GM19238 (cell line): Measurements from ENCODE around the gene TMEM163.
A peak's percentile ranks its signal among the peaks of the same experiment; 100 is the strongest.
"Not testable (repeated sequence)": the region's sequence is repeated elsewhere in the genome, so short reads cannot be mapped to it uniquely, and the experiment has no call there.

ENCODE experiments used
- DNase-seq: peaks from one replicate; pipeline ENCODE4 v3.0.0; 2011; ENCODE audit warnings: low spot score; ENCODE audit not compliant: insufficient read length

Gene TMEM163

DNA sequence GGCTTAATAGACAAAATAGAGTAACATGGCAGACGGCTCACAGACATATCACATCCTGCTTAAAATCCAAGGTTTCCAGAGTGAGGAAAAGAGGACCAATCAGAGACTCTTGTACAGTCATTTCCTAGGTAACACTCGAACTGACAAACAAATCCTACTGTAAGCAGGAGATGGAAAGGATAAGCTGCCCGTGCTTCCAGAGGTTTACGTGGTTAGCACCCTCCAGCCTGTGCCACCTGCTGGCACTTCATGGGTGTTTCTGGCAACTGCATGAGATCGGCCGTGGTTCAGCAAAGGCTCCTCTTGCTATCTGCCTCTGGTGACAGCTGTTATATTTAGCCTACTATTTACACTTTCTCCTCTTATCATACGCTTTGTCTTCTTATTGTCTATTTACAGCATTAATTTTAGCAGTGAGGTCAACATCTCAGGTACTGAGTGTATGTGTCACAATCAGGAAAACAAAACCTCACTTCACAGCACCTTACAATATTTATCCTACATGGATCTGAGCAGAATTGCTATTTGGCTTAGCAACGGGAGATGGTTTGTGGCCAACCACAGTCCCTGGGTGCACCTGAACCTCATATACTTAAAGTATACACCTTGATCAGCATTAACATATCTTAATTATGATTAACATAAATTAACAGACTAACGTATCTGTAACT lies 226.9 kb downstream of the TMEM163 start:
- DNase-seq: no peak

DNA sequence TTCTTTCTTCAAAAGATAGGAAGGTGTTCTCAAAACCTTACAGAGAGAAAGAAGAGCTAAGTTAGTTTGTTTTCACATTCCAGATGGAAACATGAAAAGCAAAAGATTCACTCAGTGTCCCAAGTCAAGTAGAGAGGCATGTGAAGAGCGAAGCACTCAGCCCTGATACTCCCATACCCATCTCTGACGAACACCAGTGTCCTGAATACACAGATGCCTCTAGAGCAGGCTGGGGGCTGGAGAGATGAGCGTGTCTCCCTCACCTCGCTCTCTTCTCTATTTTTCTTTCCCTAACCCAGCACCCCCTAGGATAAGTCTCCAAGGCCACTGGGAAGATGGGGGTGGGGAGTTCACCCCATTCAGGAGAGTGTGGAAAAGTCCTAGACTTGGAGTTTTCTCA lies 227.8 kb downstream of the TMEM163 start:
- DNase-seq: no peak

DNA sequence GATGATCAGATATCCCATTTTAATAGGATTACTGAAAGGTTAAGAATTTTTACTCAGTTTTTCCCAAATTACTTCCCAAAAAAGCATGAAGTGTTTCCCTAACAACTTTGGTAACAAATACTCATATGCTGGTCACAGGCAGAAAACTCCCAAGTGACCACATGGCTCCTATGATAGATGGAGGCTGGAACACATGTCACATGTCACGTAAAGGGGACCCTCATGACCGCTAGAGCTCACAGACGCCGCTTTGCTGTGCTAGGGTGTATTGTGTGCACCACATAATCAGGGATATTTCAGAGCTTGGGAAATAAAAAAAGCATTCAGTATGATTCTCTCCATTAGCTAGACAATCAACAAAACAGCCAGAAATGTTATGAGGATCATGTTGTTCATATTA lies 228.2 kb downstream of the TMEM163 start:
- no peak for DNase-seq

DNA sequence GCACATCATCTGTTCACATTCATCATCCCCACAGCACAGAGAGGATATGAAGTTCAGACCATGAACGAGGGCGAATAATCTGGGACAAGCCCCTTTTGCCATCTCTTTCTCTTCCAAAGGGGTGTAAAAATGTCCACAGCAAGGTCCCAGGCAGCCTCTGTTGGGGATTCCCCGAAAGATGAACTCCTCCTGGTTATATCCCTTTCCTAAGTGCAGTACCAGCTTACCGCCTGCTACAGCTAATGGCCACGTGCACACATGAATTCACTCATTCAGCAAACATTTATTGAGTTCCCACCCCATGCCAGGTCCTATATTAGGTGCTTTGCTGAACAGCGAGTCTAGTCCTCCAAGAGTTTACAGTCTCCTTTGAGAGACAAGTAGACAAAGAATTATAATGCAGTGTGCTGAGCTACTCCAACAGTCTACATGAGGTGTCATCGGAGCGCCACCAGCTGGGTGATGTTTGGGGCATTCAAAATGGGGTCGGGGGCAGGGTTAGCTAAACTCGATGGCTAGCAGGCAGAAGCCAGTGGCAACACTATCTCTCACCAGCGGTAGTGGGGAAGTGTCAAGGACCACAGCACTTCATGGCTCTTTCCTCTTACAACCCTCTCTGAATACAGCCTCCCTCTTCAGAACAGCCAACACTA lies 228.9 kb downstream of the TMEM163 start:
- no peak for DNase-seq

DNA sequence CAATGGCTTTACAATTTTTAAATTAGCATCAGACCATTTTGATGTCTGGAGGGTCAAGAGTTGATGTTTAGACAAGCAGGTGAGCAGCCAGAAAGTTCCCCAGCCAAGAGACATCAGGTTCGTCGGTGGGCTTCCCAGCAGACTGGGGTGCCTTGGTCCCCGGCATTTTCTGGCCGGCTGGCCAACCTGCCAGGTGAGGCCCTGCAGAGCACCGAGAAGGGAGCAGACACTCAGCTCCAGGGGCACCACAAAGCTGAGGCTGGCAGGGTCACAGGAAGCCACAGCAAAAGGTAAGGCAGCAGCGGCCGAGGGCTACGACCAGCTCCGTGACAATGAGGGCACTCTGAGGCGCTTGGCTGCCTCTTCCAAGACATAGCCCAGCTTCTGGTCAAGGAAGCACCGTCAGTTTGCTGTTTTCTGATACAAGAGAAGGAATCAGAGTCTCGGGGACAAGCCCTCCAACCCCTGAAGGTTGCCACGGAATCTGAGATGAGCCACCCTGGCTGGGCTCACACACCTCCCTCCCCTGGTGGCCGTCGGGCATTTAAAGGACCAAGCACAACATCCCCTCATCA lies 235.9 kb downstream of the TMEM163 start:
- DNase-seq: no peak

DNA sequence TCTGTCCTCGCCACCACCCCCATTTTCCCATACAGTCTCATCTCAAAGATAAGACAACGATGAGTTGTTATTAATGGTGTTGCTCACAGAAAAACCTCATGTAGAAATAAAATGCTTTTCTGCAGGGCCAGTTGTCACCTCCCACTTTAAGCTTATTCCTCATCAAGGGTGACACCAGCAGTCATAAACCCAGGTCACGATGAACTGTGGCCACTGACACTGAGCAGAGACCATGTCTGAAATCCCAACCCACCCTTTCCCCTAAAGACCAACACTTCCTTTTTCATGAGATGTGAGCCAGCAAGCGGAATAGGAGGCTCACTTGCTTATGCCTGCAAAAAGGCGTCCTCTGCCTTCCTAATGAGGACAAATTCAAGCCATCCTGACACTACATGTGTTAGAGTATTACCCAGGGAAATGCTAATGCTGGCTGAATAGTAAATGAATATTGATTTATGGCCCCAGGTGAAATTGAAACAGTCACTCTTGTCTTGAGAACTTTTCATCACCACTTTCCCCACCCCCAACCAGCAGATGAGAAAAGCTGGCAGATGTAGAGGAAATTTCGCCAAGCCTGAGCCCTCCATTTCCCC lies 236.6 kb downstream of the TMEM163 start:
- DNase-seq: no peak

DNA sequence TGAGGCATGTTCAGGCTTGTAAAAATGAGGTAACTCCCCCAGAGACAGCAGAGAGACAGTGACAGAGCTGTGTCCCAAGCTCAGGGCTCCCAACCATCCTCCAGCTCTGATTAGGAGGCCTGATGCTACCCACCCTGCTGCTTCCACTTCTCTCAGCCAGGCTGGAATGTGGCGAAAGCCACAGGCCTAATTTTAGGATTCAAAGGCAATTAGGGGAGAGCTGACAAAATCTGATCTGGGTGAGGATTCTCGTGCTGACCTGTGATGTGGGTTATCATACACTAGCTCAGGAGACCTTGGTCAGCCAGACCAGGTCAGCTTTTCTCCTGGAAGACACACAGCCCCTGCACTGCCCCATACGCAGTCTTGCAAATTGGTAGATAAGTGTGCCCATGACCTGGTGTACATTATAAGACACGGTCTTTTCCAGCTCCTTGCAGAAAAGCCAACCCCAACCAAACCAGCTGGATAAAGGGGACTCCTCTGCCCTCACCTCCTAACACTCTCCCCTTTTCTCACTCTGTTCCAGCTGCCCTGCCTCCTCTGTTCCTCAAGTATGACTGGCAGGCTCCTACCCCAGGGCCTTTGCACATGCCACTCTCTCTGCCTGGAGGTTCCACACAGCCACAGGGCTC lies 239.0 kb downstream of the TMEM163 start:
- no peak for DNase-seq

DNA sequence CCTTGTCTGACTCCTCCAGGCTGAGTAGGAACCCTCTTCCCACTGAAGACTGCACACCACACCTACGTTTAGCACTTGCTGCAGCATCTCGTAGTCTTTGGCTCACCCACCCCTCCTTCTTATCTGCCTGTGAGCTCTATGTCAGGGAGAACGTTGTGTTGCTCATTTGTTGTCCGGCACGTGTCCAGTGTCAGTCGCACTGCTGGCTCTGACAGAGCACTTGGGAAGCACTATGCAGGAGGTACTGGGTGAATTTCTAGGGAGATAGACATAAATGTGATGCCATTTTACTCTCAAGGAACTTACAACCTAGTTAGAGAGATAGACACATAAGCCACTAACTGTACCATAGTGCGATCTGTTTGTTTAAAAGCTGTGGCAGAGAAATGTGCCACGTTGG lies 241.8 kb downstream of the TMEM163 start:
- DNase-seq: not testable (repeated sequence)

DNA sequence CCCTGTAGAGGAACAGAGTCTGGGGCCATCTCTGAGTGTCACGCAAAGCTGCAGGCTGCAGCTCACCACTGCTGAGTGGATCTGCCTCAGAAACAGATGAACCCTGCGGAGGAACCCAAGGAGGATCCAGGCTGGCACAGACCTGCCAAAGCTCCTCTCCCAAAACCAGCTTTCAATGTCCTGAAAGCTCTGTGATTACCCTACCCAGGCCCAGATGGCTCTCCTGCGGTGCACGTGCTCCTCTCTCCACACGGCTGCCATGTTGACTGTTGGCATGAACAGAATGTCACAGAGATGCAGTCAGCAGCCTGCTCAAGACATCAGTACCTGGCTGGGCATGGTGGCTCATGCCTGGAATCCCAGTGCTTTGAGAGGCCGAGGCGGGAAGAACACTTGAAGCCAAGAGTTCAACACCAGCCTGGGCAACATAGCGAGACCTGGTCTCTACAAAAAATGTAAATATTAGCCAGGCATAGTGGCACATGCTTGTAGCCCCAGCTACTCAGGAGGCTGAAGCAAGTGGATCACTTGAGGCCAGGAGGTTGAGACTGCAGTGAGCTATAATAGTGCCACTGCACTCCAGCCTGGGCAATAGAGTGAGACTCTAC lies 248.1 kb downstream of the TMEM163 start:
- no peak for DNase-seq

DNA sequence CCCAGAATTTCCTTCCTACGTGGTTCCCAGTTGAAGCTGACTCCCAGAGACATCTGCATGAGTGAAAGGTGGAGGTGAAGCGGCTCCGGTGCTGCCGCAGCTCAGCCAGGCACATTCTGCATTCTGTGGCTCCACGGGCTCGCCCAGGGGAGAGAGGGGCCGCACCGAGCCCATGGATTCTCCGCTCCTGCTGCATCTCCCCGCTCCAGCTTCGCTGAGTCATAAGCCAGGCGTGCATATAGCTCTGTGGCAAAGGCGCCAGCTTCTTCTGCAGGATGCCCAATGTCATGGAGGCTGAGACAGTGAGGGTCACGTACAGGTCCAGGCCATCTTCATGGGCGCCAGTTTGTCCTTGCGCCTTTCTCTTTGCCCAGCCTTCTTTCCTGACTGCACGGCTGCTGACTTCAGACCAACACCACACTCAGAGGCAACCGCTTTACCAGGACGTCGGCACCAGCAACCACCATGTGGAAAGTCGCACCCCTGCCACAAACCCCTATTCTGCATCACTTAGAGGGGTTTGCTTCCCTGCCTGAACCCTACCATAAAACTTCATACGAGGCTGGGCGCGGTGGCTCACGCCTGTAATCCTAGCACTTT lies 249.2 kb downstream of the TMEM163 start:
- DNase-seq: no peak

DNA sequence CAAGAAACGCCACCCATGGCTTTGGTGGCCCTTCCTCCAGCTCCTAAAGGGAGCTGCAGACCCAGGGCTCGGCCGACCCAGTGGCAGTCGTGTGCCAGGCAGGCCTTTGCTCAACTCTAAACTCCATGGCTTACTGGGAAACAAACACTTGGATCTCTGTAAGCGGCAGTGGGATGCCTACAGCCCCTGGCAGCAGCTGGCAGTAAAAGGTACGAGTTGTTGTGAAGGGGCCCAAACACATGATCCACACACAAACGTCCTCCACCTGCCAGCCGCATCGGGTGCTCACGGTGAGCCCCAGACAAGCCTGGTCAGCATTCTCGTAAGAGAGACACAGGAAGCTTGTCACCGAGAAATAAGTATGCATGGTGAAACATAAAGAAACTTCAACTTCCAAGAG lies 250.0 kb downstream of the TMEM163 start:
- no peak for DNase-seq

DNA sequence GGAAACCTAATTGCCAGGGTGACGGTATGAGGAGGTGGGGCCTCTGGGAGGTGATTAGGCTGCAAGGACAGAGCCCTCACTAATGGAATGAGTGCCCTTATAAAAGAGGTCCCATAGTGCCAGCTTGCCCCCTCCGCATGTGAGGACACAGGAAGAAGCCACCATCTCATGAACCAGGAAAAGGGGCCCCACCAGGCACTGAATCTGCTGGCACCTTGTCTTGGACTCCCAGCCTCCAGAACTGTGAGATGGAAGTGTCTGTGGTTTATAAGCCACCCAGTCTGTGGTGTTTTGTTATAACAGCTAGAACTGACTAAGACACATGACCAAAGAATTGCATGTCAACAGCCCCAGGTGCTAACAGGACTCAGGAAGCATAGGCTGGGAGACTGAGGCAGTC lies 250.6 kb downstream of the TMEM163 start:
- DNase-seq: no peak

DNA sequence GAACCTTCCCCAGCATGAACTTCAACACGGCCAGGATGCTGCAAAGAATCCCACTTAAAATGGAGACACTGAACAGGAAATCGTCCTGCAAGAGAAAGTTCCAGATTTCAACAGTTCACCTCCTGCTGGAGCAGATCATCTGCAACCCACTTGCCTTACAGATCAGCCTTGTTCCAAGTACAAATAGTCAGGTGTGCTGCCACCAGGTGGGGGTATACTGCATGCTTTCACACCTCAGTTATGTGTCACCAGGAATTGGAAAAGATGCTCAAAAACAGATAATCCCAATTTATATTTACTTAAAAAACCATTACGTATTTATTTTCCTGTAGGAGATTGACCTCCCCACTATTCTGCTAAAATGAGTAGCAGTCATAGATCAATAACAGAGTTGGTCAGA lies 252.7 kb downstream of the TMEM163 start:
- DNase-seq: no peak

DNA sequence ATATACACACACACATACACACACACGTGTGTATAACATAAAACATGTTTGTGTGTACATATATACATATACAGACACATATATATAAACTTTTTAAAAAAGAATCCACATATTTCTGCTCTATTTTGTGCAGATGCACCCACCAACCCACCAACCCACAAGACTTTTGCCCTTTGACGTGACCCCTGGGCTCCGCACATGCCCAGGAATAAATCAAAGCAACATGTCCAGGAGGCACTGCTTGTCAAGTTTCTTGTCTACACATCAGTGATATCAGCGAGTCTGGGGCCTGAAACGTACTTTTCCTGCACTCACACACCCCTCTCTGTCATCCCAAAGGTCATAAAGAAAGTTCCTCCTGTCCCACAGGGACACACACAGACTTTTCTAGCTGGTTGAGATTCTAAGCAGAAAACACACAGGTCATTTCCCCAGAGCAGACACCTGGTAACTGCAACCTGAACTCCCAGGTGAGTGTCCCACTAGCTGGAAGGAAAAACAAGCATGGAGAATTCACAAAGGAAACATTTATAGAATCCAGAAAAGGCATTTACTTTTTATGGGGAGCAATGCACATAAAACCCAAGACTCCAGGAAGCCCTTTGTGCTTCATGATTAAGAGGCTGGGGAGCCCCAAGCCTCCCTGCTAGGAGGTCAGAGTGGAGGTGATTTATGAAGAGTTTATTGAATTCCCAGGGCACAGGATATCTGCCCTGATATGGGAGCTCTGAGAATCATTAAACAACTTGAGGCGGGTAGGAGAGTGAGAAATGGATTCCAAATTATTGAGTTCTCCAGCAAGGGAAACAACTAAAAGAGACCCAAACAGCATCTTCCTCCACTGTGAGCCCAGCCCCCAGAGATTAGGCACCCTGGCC lies 253.3 kb downstream of the TMEM163 start:
- DNase-seq: no peak

DNA sequence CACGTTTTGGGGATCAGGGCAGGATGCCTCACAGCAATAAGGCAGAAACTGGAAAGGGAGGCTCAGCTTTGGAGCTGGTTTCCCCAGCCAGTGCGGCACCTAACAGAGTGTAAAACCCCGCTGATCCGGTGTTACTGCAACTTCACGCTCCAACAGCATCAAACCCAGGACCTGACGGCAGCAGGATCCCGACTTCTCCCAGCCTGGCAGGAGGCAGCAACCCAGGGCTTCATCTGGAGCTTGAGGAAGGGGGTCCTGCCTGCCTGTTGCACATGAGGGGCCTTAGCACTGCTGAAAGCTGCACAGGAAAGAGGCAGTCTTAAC lies 255.1 kb downstream of the TMEM163 start:
- DNase-seq: no peak

DNA sequence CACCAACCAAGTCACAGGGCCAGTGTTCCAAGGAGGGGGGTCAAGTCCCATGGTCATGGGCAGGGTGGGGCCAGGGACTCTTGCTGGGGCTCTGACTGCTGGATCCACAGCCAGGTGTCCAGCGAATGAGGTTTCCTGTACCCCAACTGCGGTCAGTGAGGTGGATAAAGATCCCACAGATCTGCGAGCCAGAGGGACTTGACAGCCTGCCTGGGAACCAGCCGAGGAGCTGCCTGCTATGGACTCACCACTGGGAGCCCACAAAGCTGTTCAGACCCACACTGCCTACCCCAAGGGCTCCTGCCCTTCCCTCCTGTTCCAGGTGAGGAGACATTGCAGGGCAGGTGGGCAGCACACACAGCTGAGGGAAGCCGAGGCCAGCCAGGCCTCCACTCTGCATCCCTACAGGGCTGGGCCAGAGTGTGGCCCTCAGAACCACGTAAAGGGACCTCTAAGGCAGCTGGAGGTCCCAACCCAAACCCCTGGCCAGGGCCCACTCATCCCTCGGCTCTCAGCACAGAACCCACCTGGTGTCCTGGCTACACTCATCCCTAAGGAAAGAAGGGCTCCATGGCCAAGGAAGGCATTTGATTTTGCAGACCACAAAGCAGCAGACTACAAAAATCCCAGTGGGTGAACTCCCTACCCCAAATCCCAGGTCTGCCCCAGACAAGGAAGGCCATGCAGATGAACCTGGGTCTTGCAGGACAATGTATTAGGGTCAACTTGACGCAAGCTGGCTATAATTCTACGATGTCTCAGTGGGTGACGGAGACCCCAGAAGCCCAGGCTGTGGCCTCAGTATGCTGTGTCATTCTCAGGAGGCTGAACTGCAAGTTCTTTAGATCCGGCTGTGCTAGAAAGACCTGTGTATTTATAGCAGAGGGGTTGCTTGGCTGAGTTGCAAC lies 255.8 kb downstream of the TMEM163 start:
- DNase-seq: no peak

DNA sequence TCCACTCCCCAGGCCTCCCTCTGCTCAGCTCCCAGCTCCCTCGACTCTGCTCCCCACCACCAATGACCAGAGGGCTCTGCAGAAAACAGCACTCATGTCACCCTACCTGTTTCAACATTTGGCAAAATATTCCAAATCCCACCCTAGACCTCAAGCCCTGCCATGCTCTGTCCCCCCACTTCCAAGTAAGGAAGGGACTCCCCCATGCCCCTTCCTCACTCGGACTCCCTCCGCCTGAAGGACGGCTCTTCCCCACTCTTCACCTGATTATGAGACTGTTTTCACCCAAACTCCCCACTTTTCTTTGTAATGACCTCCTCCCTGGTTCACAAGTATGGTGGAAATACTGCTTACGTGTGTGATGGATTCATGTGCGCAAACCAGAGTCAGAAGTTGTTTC lies 256.5 kb downstream of the TMEM163 start:
- DNase-seq: no peak

DNA sequence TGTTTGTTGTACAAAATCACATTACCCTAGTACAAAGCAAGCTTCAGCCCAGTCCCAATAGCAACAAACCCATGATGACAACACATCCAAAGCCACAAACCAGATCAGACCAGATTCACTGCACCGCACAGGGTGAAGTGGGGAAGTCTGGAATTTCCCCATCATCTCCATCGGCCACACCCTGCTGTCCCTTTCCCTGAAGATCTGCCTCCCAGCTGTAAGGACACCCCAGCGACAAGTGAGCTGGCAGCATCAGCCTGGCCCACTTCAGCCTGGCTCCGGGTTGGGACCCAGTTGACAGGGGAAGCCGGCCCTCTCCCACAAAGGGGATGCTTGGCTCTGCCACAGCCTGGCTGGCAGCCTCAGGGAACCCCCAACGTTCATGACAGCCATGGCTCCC lies 257.3 kb downstream of the TMEM163 start:
- DNase-seq: no peak

DNA sequence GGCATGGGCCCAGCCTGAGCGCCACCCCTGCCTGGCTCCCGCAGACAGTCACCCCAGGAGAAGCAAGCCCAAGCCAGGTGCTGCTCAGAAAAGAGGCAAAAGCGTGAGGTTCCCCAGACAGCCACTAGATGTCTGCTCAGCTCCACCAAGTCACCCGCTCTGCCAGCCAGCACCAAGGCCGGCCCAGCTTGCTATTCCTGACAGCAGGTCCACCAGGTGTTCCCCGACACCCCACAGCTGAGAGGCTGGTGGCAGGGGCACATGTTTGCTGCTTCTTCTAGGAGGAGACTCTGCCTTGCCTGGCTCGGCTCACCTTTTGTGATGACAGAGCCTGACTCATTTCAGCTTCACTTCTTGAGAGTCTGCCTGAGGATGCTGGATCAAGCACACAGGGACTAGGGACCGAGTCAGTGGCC lies 258.2 kb downstream of the TMEM163 start:
- DNase-seq: peak; percentile 54
